Activated CD4-positive, alpha-beta T cell treated with anti-CD3 and anti-CD28 coated beads for 24 hours (primary cell): Measurements from ENCODE around the gene OR2T29.
"Not testable (repeated sequence)": the region's sequence is repeated elsewhere in the genome, so short reads cannot be mapped to it uniquely, and the experiment has no call there.

Source experiments
- DNase-seq, 2 donors: peaks; one replicate each; pipeline ENCODE4 v3.0.0-alpha.2; 2020; ENCODE audit warnings: low read depth in 2 of 2

Gene OR2T29

DNA sequence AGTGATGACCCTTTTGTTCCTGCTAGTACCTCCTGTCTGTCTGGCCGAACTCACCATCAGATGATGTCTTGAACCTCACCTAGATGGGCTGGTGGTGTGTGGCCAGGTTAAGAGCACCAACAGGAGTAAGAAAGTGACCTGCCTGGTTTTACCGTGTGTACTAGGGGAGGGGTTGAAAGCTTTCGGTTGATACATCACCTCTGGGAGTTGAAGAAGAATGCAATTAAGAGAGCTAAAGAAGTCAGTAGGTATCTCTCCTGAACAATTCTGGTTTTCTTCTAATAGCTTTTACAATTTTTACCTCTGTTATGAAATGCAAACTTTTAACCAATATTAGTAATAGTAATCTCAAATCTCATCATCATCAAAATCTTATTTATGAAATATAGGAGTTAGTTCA is at the start of gene OR2T29:
Gene OR2T29 (minus strand): TSS at position 101 of the 400 bp plus-strand sequence. CDS start 3,281 bp downstream, outside the sequence.
- not testable (repeated sequence) for DNase-seq

DNA sequence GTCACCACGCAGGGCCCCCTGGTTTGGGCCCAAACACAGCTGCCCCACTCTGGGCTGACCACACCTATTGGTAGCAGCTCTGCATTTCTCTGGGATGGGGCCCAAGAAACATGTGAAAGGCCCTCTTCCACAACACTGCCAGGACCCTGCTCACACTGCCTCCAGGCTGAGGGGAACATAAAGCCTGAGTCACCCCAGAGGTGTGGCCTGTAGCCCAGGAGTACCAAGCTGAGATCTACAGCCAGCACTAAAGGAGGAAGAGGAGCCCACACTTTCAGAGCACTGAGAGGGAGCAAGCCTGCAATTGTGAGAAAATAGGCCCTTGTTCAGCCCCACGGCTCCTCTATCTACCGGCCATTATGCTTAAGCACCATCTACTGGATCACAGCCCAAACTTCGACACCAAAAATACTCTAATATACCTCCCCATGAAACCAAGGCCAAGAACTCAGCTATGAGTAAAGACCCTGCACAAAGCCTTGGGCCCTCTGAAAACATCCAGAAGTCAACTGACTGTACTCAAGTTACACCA is 49.4 kb upstream of the OR2T29 start:
- DNase-seq: no peak

DNA sequence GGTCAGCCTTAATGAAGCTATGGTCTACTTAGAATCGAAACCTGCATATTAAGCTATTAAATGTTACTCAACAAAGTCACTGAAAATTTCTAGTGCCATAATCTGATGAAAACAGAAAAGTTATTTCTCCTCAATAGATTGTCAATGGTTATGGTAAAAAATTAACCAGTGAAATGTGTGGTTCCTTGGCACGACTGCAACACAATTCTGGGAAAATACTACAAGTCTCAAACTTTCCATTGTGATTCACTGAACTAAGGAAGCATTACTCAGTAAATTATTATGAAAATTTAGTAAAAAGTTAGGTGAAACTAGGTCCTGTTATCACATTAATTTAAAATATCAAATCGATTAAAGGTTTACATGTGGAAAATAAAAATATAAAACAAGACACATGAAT is 47.7 kb upstream of the OR2T29 start:
- DNase-seq: no peak

DNA sequence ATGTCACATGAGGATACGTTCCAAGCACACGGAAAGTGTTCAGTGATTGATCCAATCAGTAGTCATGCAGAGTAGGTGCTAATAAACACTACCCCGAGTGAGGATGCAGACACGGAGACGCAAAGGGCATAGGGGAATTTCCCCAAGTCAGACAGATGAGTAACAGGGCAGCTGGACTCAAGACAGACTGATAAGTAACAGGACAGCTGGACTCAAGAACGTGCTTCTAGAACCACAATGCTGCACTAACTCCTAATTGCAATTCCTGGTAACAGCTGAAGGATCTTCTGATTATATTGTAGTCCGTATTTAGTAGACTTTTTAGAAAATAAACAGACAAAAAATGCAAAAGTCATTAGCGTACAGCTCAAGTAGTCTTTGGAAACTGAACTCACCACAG is 36.8 kb upstream of the OR2T29 start:
- DNase-seq: no peak

DNA sequence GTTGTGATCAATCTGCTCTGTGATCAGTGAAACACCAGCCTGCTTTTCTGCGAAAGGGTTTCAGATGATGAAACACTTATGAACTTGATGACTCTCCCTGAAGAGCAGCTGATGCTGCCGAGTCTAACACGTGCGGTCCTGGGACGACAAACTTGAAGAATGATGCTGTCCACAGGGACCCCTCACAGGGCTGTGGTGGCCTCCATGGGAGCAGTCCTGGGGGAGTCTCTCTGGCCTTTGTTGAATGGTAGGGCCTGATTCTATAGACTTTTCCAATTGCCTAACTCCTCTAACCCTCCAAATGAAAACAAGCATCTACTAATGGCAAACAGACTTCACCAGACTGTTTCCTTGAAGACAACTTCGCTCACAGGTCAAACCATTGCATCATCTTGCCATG is 35.0 kb upstream of the OR2T29 start, which contains the start of gene OR2T10:
Gene OR2T10 (minus strand): TSS at position 112 of the 400 bp plus-strand sequence. CDS start 3,932 bp downstream, outside the sequence.
- DNase-seq: no peak

DNA sequence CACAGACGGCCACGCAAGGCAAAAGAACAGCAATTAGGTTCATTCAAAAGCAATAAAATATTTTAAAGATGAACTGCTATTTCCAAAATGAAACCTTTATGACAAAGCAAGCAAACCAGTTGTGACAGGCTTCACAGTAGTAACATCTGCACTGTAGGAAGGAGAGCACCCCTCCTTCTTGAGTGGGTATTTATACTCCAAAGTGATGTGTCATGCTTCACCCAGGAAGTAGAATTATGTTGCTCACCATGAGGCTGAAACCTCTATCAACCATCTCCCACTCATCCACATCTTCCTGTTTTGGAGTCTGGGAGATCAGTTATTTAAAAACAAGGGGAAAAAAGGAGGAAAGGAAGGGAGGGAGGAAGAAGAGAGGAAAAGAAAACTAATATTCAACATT is 34.0 kb upstream of the OR2T29 start:
- DNase-seq: no peak

DNA sequence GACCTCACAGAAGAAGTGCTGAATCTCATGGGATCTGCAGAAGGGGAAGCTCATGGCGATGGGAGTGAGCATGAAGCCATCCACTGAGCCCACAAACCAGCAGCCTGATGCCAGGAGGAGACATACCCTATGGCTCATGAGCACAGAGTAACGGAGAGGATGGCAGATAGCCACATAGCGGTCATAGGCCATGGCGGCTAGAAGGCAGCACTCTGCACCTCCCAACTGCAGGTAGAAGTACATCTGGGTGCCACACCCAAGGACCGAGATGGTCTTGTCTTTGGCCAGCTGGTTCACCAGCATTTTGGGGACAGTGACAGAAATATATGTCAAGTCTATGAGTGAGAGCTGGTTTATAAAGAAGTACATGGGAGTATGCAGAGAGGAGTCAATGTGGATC is 30.7 kb upstream of the OR2T29 start:
- no peak for DNase-seq

DNA sequence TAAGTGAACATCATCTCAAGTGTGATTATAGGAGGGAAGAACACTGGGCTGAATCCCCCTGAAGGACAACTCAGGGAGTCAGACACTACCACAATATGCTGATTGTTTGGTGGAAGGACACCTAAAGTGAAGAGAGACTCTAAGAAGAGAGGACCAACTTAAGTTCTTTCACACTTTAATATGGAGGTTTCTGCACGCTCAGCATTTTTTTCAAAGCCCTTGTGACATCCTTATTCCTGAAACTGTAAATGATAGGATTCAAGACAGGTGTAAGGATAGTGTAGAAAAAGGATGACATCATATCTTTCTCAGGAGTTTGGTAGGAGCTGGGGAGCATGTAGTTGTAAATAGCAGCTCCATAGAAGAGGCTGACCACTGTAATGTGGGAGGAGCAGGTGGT is 30.1 kb upstream of the OR2T29 start:
- no peak for DNase-seq

GRCh38 chr1:248590055-248590454 is 27.5 kb upstream of the OR2T29 start:
- DNase-seq: no peak

- no peak for DNase-seq
Measured at GRCh38 chr1:248589334-248589733, 26.8 kb upstream of the OR2T29 start.

DNA sequence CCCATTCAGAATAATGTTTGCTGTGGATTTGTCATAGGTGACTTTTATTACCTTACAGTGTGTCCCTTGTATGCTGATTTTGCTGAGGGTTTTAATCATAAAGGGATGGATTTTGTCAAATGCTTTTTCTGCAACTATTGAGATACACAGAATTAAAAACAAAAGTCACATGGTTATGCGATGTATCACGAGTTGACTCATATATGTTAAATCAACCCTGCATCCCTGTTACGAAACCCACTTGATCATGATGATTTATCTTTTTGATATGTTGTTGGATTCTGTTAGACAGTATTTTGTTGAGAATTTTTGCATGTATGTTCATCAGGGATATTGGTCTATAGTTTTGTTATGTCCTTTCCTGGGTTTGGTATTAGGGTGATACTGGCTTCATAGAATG is 22.7 kb upstream of the OR2T29 start:
- no peak for DNase-seq

DNA sequence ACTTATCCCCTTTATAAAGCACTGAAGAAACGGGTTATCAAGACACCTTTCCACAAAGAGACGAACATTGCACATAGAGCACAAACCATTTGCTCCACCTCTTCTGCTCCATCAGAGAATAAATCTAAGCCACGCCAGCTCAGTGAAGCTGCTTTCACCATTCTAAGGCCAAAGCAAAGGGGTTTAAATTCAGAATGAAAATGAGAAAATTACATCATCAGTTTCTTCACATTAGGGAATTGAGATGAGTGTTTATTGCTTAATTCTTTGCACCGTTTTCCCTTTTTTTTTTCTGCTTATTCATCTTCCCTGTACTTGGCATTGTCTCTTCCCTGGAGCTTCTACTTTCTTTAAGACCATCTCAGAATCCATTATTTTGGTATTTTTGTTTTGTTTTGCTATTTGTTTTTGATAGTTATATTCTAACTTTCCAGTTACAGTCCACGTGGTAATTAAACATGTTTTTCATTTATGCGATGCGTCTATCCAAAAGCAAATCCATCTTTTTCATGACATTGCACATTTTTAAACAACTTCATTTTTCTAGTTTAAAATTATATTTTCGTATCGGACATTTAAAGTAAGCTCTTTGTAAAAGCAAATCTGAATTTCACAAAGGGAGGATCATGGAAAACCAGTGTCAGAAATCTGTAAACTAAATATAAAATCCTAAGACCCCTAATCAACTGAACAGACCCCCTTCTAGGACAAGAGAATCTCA is 13.8 kb upstream of the OR2T29 start:
- DNase-seq: no peak

GRCh38 chr1:248574657-248575056 is 12.1 kb upstream of the OR2T29 start, which contains the start of gene OR2T34:
Gene OR2T34, minus strand, starts transcription at chr1:248574757. Its CDS starts 0 bp downstream, at chr1:248574757.
- not testable (repeated sequence) for DNase-seq

DNA sequence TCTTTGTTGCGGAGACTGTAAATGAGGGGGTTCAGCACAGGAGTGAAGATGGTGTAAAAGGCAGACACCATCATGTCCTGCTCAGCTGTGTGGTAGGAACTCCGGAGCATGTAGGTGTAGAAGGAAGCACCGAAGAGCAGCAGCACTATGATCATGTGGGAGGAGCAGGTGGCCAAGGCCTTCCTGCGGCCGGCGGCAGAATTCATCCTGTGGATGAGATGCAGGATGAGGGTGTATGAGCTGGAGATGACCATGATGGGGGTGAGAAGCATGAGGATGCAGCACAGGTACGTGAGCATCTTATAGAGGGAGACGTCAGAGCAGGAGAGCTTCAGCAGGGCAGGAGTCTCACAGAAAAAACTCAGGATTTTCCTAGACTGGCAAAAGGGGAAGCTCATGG is 11.3 kb upstream of the OR2T29 start:
- DNase-seq: not testable (repeated sequence)

DNA sequence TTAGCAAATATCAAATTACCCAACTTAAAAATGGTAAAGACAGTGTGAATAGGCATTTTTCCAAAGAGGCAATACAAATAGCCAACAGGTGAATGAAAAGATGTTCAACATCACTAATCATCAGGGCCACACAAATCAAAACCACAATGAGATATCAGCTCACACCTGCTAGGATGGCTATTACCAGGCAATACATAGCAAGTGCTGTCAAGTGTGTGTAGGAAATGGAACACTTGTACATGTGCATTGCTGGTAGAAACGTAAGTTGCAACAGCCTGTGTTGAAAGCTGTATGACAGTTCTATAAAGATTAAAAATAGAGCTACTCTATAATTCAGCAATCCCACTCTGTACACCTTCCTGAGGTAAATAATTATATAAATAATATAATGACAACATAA is 9.5 kb upstream of the OR2T29 start:
- DNase-seq: not testable (repeated sequence)

- DNase-seq: not testable (repeated sequence)
Measured at GRCh38 chr1:248570811-248571210, 8.2 kb upstream of the OR2T29 start.

DNA sequence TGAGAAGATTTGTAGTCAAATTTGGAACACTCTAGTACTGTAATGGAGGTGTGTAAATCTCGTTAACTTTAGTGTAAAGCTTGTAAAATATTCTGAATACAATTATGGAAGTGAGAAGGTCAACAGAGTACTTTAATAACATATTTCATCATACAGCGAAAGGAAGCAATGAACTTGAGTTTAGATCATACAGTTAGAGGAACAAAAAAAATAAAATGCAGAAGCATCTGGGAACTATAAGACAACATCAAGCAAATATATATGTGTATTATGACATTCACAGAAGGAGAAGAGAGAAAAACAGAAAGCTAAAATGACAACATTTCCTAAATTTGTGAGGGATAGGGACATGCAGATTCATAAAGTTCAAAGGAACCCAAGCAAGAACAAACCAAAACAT is 6.5 kb upstream of the OR2T29 start:
- not testable (repeated sequence) for DNase-seq

GRCh38 chr1:248565530-248566373 is 3.2 kb upstream of the OR2T29 start:
- DNase-seq: not testable (repeated sequence)

DNA sequence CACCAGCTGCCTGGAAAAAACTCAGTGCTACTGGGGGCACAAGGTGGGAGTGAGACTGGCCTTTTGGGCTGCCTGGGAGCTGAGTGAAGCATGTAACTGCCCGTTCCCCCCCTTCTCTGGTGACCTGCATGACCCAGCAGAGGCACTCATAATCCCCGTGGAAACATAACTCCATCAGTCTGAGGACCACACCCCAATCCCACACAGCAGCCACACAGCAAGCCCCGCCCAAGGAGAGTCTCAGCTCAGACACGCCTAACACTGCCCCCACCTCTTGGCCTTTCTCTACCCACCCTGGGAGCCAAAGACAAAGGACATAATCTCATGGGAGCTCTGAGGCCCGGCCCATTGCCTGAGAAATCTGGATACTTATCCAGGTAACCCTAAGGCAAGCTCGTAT is 11.5 kb downstream of the OR2T29 start:
- not testable (repeated sequence) for DNase-seq

GRCh38 chr1:248547383-248547782 is 15.2 kb downstream of the OR2T29 start:
- not testable (repeated sequence) for DNase-seq

- not testable (repeated sequence) for DNase-seq
Measured at GRCh38 chr1:248537449-248537848, 25.1 kb downstream of the OR2T29 start.

GRCh38 chr1:248521856-248522255 is 40.7 kb downstream of the OR2T29 start:
- DNase-seq: no peak
